Measurements from ENCODE around the gene UBR3. TPM values are rescaled to one million over a fixed set of nuclear protein-coding genes. Genes with fewer than 3 reads are reported as not detected.
A peak's percentile ranks its signal among the peaks of the same experiment; 100 is the strongest.

The UBR3 gene
- total and polyA plus RNA-seq, 8 donors: 4.8 to 151 (median 37.3) TPM

- Histone ChIP-seq H3K27ac (no peak overlapping the region), H3K27me3 (no peaks in the 10 kb centered on the region), H3K4me1 (no peaks in the 10 kb centered on the region), H3K9me3 (no peaks in the 10 kb centered on the region), H3K36me3 (no peaks in the 10 kb centered on the region), H3K4me3 (no peak overlapping the region)
- DNase-seq: no peak
- intact Hi-C loops (cut with DNase I; ENCODE audit: low total_unique reads): no loop called here
- WGBS, 5 donors: 65 to 86% (median 78%) methylated on average over 3 of the region's 3 CpGs
- TF ChIP-seq POLR2AphosphoS5 (IDR thresholded peaks at IDR 0.05) (no peak), CTCF (IDR thresholded peaks at IDR 0.05) (no peak), POLR2A (IDR thresholded peaks at IDR 0.05) (no peak), EP300 (IDR thresholded peaks at IDR 0.05) (no peak)
Measured at GRCh38 chr2:170101789-170102188, 274.5 kb downstream of the UBR3 start.

- no peak for TF ChIP-seq CTCF (IDR thresholded peaks at IDR 0.05)
- no peak for TF ChIP-seq POLR2AphosphoS5 (IDR thresholded peaks at IDR 0.05)
- no peak for TF ChIP-seq POLR2A (IDR thresholded peaks at IDR 0.05)
- Histone ChIP-seq H3K4me3 (no peak overlapping the region), H3K27me3 (no peaks in the 10 kb centered on the region), H3K9me3 (no peaks in the 10 kb centered on the region), H3K36me3 (no peaks in the 10 kb centered on the region), H3K4me1 (no peaks in the 10 kb centered on the region), H3K27ac (no peak overlapping the region)
- intact Hi-C loops (cut with DNase I; ENCODE audit: low total_unique reads): no loop called here
- WGBS, 5 donors: 26 to 65% (median 54%) methylated on average over 4 of the region's 4 CpGs
- DNase-seq: no peak
Measured at GRCh38 chr2:170106102-170106840, 279.0 kb downstream of the UBR3 start.

- Histone ChIP-seq H3K27ac (no peak overlapping the region), H3K36me3 (no peaks in the 10 kb centered on the region), H3K4me3 (no peak overlapping the region), H3K9me3 (peaks cover 0 to 12% (median 0%) of the 10 kb centered on the region in 4 donors), H3K27me3 (no peaks in the 10 kb centered on the region), H3K4me1 (no peaks in the 10 kb centered on the region)
- DNase-seq: peak in 1 of 2 donors; percentile 63
- intact Hi-C loops (cut with DNase I; ENCODE audit: low total_unique reads): no loop called here
- TF ChIP-seq EP300 (IDR thresholded peaks at IDR 0.05): no peak
- TF ChIP-seq POLR2A (IDR thresholded peaks at IDR 0.05): no peak
- no peak for TF ChIP-seq POLR2AphosphoS5 (IDR thresholded peaks at IDR 0.05)
- no peak for TF ChIP-seq CTCF (IDR thresholded peaks at IDR 0.05)
- 66 to 79% (median 70%) methylated on average over 3 to 4 of the region's 4 CpGs for WGBS, 5 donors
Measured at GRCh38 chr2:170113168-170113894, 286.1 kb downstream of the UBR3 start.

DNA sequence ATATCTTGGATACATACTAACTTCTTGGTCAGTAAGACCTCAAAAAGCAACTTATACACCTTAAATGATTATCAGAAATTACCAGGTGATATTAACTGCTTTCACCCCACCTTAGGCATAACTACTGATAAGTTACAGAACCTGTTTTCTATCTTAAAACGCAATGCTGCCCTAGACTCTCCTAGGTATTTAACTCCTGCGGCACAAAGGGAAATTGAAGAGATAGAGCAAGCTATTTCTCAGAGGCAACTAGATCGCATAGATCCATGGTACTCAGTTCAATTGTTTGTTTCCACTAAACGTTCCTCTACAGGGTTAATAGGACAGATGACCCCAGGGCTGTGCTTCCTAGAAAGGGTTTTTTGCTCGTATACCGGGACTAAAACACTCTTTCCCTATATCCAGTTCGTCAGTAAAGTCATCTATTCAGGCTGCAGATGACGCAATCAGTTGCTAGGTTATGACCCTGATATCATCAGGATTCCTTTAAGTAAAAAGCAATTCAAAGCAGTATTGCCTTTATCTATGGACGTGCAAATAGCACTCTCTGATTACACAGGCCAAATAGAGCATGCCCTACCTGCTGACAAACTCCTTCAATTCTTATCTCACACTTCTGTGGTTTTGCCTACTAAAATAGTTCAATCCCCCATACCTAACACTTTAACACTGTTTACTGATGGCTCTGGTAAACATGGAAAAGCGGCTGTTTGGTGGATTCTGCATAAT, 288.4 kb downstream of the UBR3 start:
- WGBS, 5 donors: 34 to 43% (median 41%) methylated on average over 10 of the region's 10 CpGs
- TF ChIP-seq POLR2AphosphoS5 (IDR thresholded peaks at IDR 0.05) (no peak), EP300 (IDR thresholded peaks at IDR 0.05) (no peak), CTCF (IDR thresholded peaks at IDR 0.05) (no peak), POLR2A (IDR thresholded peaks at IDR 0.05) (no peak)
- Histone ChIP-seq H3K4me1 (no peaks in the 10 kb centered on the region), H3K36me3 (no peaks in the 10 kb centered on the region), H3K27me3 (no peaks in the 10 kb centered on the region), H3K4me3 (no peak overlapping the region), H3K27ac (no peak overlapping the region), H3K9me3 (peaks cover 0 to 17% (median 3%) of the 10 kb centered on the region in 4 donors)
- intact Hi-C loops (cut with DNase I; ENCODE audit: low total_unique reads): no loop called here
- DNase-seq: no peak
